Measurements from ENCODE around the gene NEK4.

GRCh38 chr3:52752045-52752660 lies 18.6 kb downstream of the NEK4 start:
- TF ChIP-seq YY1 (IDR thresholded peaks at IDR 0.05; ENCODE audit: insufficient read depth, insufficient read length) = no peak
- no peak for TF ChIP-seq ZNF274 (IDR thresholded peaks at IDR 0.05; ENCODE audit: low read depth, low read length)
- TF ChIP-seq SUZ12 (IDR thresholded peaks at IDR 0.05; ENCODE audit: extremely low read depth, insufficient read depth, insufficient read length) = no peak
